H54 (cell line): Measurements from ENCODE around the gene FAM117B.

Experiments
- DNase-seq: peaks from one replicate; pipeline ENCODE4 v3.0.0; 2011; ENCODE audit warnings: low spot score, mixed read lengths; ENCODE audit not compliant: insufficient read length
- FAIRE-seq: peaks from 3 replicates; lab custom pipeline; 2011; peaks lifted over from hg19 to GRCh38; lab: Jason Lieb, UNC
- POLR2A ChIP-seq: IDR thresholded peaks from 2 replicates; pipeline ENCODE4 v1.6.1; 2011; ENCODE audit warnings: low read depth, mild to moderate bottlenecking, low read length

The FAM117B gene

GRCh38 chr2:202624133-202624532, 10.6 kb upstream of the FAM117B start:
- FAIRE-seq (no peak), DNase-seq (no peak)
- TF ChIP-seq POLR2A, result no peak

DNA sequence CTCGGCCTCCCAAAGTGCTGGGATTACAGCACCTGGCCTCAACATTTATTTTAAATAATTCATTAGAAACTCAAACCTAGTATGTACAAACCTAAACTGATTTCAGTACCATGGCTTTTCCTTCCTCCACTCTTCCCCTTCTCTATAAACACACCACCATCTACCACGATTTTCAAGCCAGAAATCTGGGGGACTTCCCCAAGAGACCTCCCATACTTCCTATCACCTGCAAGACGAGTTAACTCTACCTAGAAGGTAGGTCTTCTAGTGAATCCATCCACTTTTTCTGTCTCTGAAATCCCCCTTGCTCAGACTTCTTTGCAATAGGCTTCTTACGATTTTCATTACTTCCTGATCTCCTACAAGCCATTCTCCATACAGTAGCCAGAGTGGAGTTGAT, 7.7 kb upstream of the FAM117B start:
- FAIRE-seq, result no peak

DNA sequence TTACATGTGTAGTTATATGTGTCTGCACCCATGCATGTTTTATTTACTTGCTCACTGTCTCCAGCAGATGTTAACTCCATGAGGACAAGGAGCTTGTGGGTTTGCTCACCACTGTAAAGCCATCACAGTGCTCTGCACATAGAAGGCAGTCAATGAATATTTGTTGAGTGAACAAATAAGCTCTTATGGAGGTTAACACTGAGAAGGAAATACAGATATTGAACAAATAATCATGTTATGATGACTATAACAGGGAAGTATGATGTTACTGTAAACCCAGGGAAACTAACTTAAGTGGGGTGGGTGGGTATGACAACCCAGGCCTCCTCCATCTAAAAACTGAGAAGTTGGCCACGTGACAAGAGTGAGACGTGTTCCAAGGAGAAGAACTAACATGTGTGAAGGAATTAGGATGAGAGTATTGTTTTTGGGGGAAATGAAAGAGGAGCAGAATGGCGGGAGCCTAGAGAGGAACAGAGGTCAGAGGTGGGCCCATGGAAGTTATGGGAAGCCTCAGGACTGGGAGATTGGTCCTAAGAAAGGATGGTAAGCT, 6.0 kb upstream of the FAM117B start:
- DNase-seq (no peak), FAIRE-seq (no peak)
- TF ChIP-seq POLR2A, result no peak

More for the DNA sequence above, 7.7 kb upstream of the FAM117B start:
- TF ChIP-seq POLR2A, result no peak
- DNase-seq, result no peak

DNA sequence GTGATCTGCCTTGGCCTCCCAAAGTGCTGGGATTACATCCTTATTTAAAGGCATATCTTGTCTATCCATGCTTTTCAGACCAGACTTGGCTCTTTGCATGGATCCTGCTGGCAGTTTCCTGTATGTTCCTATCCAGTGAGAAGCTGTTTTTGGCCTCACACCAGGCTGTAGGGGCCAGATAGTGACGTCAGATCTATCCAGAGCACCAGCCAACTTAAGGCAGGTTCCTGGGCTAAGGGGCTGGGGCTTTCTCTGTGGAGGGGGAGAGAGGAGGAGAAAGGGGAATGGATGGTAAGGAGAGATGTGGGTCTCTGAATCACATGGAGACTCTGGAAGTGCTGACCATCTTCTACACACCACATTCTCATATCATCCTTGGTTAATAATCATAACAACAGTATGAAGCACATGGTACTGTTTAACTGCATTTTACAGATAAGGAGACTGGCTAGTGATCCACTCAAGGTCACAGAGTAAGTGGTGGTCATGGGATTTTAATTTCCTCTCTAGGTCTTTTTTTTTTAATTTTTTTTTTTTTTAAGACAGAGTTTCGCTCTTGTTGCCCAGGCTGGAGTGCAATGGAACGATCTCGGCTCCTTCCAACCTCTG, 2.0 kb upstream of the FAM117B start:
- DNase-seq (no peak), FAIRE-seq (no peak)
- TF ChIP-seq POLR2A, result no peak

DNA sequence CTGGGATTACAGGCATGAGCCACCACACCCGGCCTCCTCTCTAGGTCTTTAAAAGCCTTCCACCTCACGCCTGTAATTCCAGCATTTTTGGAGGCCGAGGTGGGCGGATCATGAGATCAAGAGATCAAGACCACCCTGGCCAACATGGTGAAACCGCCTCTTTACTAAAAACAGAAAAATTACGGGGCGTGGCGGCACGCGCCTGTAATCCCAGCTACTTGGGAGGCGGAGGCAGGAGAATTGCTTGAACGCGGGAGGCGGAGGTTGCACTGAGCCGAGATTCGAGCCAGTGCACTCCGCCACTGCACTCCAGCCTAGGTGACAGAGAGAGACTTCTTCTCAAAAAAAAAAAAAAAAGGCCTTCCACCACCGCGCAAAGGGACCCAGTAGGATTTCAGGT, 1.3 kb upstream of the FAM117B start:
- FAIRE-seq, result no peak
- no peak for DNase-seq
- TF ChIP-seq POLR2A, result no peak

DNA sequence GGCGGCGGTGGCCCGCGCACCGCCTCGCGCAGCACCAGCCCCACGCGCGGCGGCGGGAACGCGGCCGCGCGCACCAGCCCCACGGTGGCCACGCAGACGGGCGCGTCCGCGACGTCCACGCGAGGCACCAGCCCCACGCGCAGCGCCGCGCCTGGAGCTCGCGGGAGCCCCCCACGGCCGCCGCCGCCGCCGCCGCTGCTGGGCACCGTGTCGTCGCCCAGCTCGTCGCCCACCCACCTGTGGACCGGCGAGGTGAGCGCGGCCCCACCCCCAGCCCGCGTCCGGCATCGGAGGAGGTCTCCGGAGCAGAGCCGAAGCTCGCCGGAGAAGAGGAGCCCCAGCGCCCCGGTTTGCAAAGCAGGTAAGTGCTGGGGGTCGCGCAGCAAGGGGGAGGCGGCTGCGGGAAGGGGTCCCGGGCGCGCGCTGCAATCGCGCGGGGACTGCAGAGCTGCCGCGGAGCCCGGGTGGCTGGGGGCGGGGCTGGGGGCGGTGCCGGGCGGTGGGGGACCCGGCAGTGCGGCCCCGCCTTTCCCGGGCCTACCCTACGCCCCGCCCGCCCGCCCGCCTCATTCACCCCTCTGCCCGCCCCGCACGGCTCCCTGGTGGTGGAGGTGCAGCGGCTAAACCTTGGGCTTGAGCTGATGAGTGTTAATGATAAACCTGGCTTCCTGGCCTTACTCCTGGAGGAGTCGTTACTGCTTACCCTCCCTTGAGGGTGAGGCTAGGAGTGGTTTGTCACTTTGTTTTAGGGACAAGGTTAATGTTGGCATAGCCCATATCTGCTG, 851 bp downstream of the FAM117B start:
- DNase-seq (peak; percentile 82), FAIRE-seq (no peak)
- no peak for TF ChIP-seq POLR2A

DNA sequence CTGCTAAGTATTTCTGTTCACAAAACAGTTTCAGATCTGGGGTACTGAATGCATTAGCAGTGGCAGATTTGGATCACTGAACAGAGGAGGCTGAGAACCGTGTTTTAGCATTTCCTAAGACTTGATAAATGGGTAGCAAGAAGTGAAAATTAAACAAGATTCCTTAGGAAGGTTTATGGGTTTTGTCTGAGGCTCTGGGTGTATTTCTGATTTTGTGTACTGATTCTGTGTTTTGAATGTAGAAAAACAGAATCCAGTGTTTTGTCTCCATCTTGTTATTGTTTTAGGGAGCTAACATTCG, 1.4 kb downstream of the FAM117B start:
- TF ChIP-seq POLR2A, result no peak
- FAIRE-seq (peak; percentile 81), DNase-seq (no peak)

GRCh38 chr2:202638721-202639120, 4.0 kb downstream of the FAM117B start:
- no peak for TF ChIP-seq POLR2A
- no peak for FAIRE-seq
- no peak for DNase-seq

- no peak for DNase-seq
- no peak for FAIRE-seq
- no peak for TF ChIP-seq POLR2A
These were observed 4.5 kb downstream of the FAM117B start for GRCh38 chr2:202639231-202639630.

- FAIRE-seq, result peak; percentile 27
- no peak for TF ChIP-seq POLR2A
- no peak for DNase-seq
These were observed 7.8 kb downstream of the FAM117B start for GRCh38 chr2:202642567-202642966.

GRCh38 chr2:202643012-202643858, 8.5 kb downstream of the FAM117B start:
- DNase-seq (no peak), FAIRE-seq (no peak)
- TF ChIP-seq POLR2A, result no peak

DNA sequence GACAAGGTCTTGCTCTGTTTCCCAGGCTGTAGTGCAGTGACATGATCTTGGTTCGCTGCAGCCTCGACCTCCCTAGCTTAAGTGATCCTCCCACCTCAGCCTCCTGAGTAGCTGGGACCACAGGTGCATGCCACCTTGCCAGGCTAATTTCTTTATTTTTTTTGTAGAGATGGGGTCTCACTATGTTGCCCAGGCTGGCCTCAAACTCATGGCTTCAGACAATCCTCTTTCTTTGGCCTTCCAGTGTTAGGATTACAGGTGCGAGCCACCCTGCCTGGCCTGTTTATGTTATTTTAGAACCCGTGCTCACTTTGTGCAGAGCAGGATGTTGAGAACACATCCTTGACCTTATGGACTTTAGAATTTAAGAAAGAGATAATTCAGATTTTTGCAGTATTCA, 17.4 kb downstream of the FAM117B start:
- DNase-seq (no peak), FAIRE-seq (no peak)
- TF ChIP-seq POLR2A, result no peak

- TF ChIP-seq POLR2A, result no peak
- FAIRE-seq, result no peak
- no peak for DNase-seq
These were observed 19.1 kb downstream of the FAM117B start for GRCh38 chr2:202653890-202654289.

DNA sequence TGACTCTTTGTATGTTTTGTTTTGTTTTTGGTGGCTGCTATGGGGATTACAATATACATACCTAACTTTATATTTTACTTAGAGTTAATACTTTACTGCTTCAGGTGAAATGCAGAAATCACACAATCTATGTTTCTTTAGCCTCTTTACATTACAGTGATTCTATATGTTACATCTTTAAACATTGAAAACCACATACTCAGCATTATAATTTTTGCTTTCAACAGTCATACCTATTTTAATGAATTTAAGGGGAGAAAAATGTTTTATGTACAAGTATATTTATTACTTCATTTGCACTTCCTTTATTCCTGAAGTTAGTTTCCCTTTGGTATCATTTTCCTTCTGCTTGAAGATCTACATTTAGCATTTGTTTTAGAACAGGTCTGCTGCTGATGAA, 23.1 kb downstream of the FAM117B start:
- DNase-seq, result no peak
- no peak for TF ChIP-seq POLR2A
- no peak for FAIRE-seq

GRCh38 chr2:202660796-202661195, 26.0 kb downstream of the FAM117B start:
- peak; percentile 30 for FAIRE-seq
- DNase-seq, result no peak
- TF ChIP-seq POLR2A, result no peak
